Panc1 (cell line): ENCODE measurements around the gene GLT8D2. TPM values are rescaled to one million over a fixed set of nuclear protein-coding genes. Genes with fewer than 3 reads are reported as not detected.

Experiments
- ATAC-seq: fragments of 200-7000 bp; cut with Tn5 transposase; 2 replicates; pipeline ENCODE4 v1.9.1; 2020; ENCODE audit warnings: mild to moderate bottlenecking, moderate library complexity
- BruUV-seq: library from RNA; stranded (reverse); fragments of 400-500 nt; replicated peaks from 2 replicates; lab custom pipeline; 2021; lab: Mats Ljungman, UMichigan
- CTCF ChIA-PET: fragments of 300-600 bp; sonication (Branson Sonifier 250); formaldehyde crosslinking; loops from one replicate; lab custom pipeline; 2022; ENCODE audit warnings: antibody characterized with exemption; lab: Charles Lee
- POLR2A ChIA-PET: fragments of 300-600 bp; sonication (Branson Sonifier 250); formaldehyde crosslinking; loops from one replicate; lab custom pipeline; 2022; ENCODE audit warnings: antibody characterized with exemption; lab: Charles Lee
- DNase-seq: peaks from one replicate; pipeline ENCODE4 v3.0.0-alpha.2; 2010; ENCODE audit warnings: low read depth, low spot score
- H3K27ac ChIP-seq: 2 replicates; pipeline ENCODE4 v1.5.1; 2011; ENCODE audit warnings: mild to moderate bottlenecking, low read length, inconsistent platforms
- H3K27me3 ChIP-seq: fragments of 200-500 bp; sonication (Bioruptor generic); 2 replicates; pipeline ENCODE4 v1.6.0; 2014; ENCODE audit warnings: low read length, inconsistent platforms; ENCODE audit not compliant: control insufficient read depth, insufficient read depth
- H3K36me3 ChIP-seq: fragments of 200-500 bp; sonication (Bioruptor generic); 2 replicates; pipeline ENCODE4 v1.5.1; 2014; ENCODE audit warnings: inconsistent platforms, mild to moderate bottlenecking, low read length, moderate library complexity; ENCODE audit not compliant: control insufficient read depth, insufficient read depth
- H3K4me1 ChIP-seq: 2 replicates; pipeline ENCODE4 v1.5.1; 2011; ENCODE audit warnings: inconsistent platforms, mild to moderate bottlenecking, low read length, moderate library complexity; ENCODE audit not compliant: control insufficient read depth, insufficient read depth
- H3K4me3 ChIP-seq, 2 experiments: 2 replicates each; pipeline ENCODE4 v1.5.1; 2011 to 2012; ENCODE audit warnings: low read depth in 2 of 2, low read length in 2 of 2, mild to moderate bottlenecking in 2 of 2, inconsistent platforms in 1 of 2, moderate library complexity in 1 of 2
- H3K9me3 ChIP-seq: fragments of 200-500 bp; sonication (Bioruptor generic); 2 replicates; pipeline ENCODE4 v1.5.1; 2014; ENCODE audit warnings: low read depth, mild to moderate bottlenecking, inconsistent platforms, low read length, moderate library complexity; ENCODE audit not compliant: control insufficient read depth, insufficient read depth
- POLR2AphosphoS5 ChIP-seq: IDR thresholded peaks from 2 replicates; pipeline ENCODE4 v1.6.1; 2012; ENCODE audit warnings: mild to moderate bottlenecking, low read depth, low read length, moderate library complexity
- SIN3A ChIP-seq: IDR thresholded peaks from 2 replicates; pipeline ENCODE4 v1.6.1; 2012; ENCODE audit warnings: low read depth, mild to moderate bottlenecking, low read length, moderate library complexity, borderline replicate concordance; ENCODE audit not compliant: insufficient read depth
- TCF7L2 ChIP-seq: IDR thresholded peaks from 2 replicates; pipeline ENCODE4 v1.6.1; 2011; ENCODE audit warnings: mild to moderate bottlenecking, low read depth, low read length, inconsistent platforms
- in situ Hi-C: cut with HindIII; loops from 2 replicates; pipeline ENCODE4 v1.10.0; 2016; ENCODE audit warnings: low sequenced_read_pairs, low pct_unique_long_range_greater_than_20kb
- intact Hi-C: fragments of 100-400 bp; cut with micrococcal nuclease; formaldehyde crosslinking; loops from one replicate; pipeline ENCODE4 v1.10.0; 2022; ENCODE audit not compliant: unreplicated experiment
- total RNA-seq: library from RNA; stranded (reverse); gene quantifications from one replicate; pipeline ENCODE4 v1.2.1, GENCODE V29; 2021; ENCODE audit not compliant: unreplicated experiment
- TF ChIP-seq, protein P1 (sequence below): fragments of 450-650 bp; IDR thresholded peaks from 2 replicates; pipeline ENCODE4 v1.5.1; 2017; ENCODE audit warnings: mild to moderate bottlenecking
- TF ChIP-seq, protein P2 (sequence below), 2 experiments: IDR thresholded peaks; 2 replicates each; pipeline ENCODE4 v1.6.1; 2011 to 2012; ENCODE audit warnings: low read depth in 2 of 2, control low read depth in 1 of 2, low read length in 1 of 2, mild to moderate bottlenecking in 1 of 2, moderate library complexity in 1 of 2; ENCODE audit not compliant: insufficient read depth in 1 of 2

Gene GLT8D2
- total RNA-seq, 1 experiment from 2014 or later: 0.54 TPM

- BruUV-seq: no TSS peak
- Histone ChIP-seq H3K4me3 (no peak overlapping the region), H3K4me1 (no peaks in the 10 kb centered on the region), H3K27me3 (no peaks in the 10 kb centered on the region), H3K9me3 (no peaks in the 10 kb centered on the region), H3K36me3 (peaks cover 13% of the 10 kb centered on the region), H3K27ac (no peak overlapping the region)
- POLR2A ChIA-PET: no interaction called here
- CTCF ChIA-PET: interaction anchor here (0.8 kb wide), 1 partner anchor 291 kb away, joined by 3 read pairs; no protein-coding TSS in a partner anchor
- ATAC-seq: no peak
- TF ChIP-seq, protein P1, sequence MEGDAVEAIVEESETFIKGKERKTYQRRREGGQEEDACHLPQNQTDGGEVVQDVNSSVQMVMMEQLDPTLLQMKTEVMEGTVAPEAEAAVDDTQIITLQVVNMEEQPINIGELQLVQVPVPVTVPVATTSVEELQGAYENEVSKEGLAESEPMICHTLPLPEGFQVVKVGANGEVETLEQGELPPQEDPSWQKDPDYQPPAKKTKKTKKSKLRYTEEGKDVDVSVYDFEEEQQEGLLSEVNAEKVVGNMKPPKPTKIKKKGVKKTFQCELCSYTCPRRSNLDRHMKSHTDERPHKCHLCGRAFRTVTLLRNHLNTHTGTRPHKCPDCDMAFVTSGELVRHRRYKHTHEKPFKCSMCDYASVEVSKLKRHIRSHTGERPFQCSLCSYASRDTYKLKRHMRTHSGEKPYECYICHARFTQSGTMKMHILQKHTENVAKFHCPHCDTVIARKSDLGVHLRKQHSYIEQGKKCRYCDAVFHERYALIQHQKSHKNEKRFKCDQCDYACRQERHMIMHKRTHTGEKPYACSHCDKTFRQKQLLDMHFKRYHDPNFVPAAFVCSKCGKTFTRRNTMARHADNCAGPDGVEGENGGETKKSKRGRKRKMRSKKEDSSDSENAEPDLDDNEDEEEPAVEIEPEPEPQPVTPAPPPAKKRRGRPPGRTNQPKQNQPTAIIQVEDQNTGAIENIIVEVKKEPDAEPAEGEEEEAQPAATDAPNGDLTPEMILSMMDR: no peak
- TF ChIP-seq POLR2AphosphoS5: no peak
- intact Hi-C loops (no loop called here), in situ Hi-C loops (no loop called here)
- DNase-seq: no peak
These were observed 41.1 kb upstream of the GLT8D2 start for GRCh38 chr12:104091136-104091535.

DNA sequence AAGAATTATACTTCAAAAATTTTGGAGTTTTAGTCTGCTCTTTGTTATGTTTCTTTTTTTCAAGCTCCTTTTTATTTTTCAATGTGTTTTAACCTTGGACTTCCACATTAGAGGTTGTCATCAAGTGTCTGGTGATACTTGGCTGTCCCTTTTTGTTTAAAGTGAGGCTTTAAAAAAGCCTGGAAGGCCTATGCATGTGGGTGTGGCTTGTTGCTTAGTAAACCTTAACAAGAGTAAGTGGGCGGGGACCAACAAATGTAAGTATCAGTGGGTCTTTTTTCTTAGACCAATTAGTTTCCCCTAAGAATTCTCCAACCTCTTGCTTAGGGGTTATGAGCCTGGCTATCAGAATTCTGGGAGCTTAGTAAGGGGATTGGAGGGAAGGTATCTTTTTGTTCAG, 40.7 kb upstream of the GLT8D2 start:
- intact Hi-C loops: no loop called here
- POLR2A ChIA-PET: no interaction called here
- no peaks in the 10 kb centered on the region for H3K27me3 ChIP-seq
- CTCF ChIA-PET: no interaction called here
- ATAC-seq (no peak), DNase-seq (no peak)
- peaks cover 12% of the 10 kb centered on the region for H3K36me3 ChIP-seq
- H3K4me1 ChIP-seq: no peaks in the 10 kb centered on the region
- BruUV-seq: no TSS peak
- H3K9me3 ChIP-seq: no peaks in the 10 kb centered on the region
- H3K4me3 ChIP-seq: no peak overlapping the region
- in situ Hi-C loops: no loop called here
- H3K27ac ChIP-seq: no peak overlapping the region
- TF ChIP-seq POLR2AphosphoS5 (no peak), TCF7L2 (no peak), SIN3A (no peak)
- TF ChIP-seq, protein P1: no peak
- TF ChIP-seq, protein P2, sequence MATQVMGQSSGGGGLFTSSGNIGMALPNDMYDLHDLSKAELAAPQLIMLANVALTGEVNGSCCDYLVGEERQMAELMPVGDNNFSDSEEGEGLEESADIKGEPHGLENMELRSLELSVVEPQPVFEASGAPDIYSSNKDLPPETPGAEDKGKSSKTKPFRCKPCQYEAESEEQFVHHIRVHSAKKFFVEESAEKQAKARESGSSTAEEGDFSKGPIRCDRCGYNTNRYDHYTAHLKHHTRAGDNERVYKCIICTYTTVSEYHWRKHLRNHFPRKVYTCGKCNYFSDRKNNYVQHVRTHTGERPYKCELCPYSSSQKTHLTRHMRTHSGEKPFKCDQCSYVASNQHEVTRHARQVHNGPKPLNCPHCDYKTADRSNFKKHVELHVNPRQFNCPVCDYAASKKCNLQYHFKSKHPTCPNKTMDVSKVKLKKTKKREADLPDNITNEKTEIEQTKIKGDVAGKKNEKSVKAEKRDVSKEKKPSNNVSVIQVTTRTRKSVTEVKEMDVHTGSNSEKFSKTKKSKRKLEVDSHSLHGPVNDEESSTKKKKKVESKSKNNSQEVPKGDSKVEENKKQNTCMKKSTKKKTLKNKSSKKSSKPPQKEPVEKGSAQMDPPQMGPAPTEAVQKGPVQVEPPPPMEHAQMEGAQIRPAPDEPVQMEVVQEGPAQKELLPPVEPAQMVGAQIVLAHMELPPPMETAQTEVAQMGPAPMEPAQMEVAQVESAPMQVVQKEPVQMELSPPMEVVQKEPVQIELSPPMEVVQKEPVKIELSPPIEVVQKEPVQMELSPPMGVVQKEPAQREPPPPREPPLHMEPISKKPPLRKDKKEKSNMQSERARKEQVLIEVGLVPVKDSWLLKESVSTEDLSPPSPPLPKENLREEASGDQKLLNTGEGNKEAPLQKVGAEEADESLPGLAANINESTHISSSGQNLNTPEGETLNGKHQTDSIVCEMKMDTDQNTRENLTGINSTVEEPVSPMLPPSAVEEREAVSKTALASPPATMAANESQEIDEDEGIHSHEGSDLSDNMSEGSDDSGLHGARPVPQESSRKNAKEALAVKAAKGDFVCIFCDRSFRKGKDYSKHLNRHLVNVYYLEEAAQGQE (IDR thresholded peaks at IDR 0.05; ENCODE audit: insufficient read depth in 1 of 2, low read depth in 2 of 2, low read length in 1 of 2): no peak
